Posterior vena cava (tissue), 2 donors: ENCODE data around the gene FPR1. TPM values are rescaled to one million over a fixed set of nuclear protein-coding genes. Genes with fewer than 3 reads are reported as not detected.
A peak's percentile ranks its signal among the peaks of the same experiment; 100 is the strongest.

Experiments used
- DNase-seq: peaks from one replicate; pipeline ENCODE4 v3.0.0-alpha.2; 2020; ENCODE audit warnings: low spot score
- intact Hi-C, 2 donors: fragments of 100-400 bp; cut with DNase I; formaldehyde crosslinking; loops; one replicate each; pipeline versions ENCODE4 v1.14.1 to v1.14.2; 2022 to 2023
- long read RNA-seq, 2 donors: library from polyadenylated mRNA; unstranded; transcript quantifications; one replicate each; pipeline ENCODE4 v2.0.0, GENCODE V29; 2020 to 2021
- total RNA-seq, 2 donors: library from RNA; stranded (reverse); fragmentation: NEBNext Ultra II Directional; extraction: Animal tissue kit (Norgen Biotek cat#: 25700); gene quantifications; one replicate each; pipeline ENCODE4 v1.2.1, GENCODE V29; 2021
- donor health status: DM: yes; HTN: yes; CAD: no.
- donor health status: DM: yes; HTN: yes; CAD: no.

The FPR1 gene, protein sequence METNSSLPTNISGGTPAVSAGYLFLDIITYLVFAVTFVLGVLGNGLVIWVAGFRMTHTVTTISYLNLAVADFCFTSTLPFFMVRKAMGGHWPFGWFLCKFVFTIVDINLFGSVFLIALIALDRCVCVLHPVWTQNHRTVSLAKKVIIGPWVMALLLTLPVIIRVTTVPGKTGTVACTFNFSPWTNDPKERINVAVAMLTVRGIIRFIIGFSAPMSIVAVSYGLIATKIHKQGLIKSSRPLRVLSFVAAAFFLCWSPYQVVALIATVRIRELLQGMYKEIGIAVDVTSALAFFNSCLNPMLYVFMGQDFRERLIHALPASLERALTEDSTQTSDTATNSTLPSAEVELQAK
- 10 to 100 TPM; 24.0 to 38.3 TPM for total RNA-seq
- long read RNA-seq, donor 1, transcript FPR1-201 (2 exons, 1,930 nt), result major isoform, 5 of 7 reads
- long read RNA-seq, donor 1, partial matches to known transcripts, result 0 of 7 reads
- long read RNA-seq, donor 1, other reads (novel, unspliced or antisense), result 2 of 7 reads
- long read RNA-seq, donor 2, transcript FPR1-201 (2 exons, 1,930 nt), result major isoform, 15 of 19 reads
- long read RNA-seq, donor 2, partial matches to known transcripts, result 0 of 19 reads
- long read RNA-seq, donor 2, other reads (novel, unspliced or antisense), result 3 of 19 reads

DNA sequence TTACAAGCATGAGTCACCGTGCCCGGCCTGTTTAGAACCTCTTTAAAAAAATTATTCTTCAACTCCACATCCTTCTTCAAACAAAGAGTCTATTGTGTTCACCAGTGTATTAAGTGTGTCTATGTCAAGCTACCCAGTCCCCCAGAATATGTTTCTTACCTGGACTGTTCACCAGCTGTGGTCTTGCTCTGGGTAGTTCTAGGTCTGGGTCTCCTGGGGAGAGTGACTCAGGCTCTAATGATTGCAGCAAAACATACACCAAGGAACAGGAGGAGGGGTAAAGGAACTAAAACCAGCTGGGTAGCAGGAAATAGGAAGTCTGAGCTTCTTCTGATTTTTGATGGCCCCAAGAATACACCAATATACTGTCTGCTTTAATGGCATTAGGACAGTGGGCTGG lies at the start of gene FPR1:
TSS of gene FPR1 (minus strand) at position 224 of the 400 bp plus-strand sequence. CDS start 4,884 bp downstream, outside the sequence.
- intact Hi-C loops, result no loop called here
- no peak for DNase-seq

DNA sequence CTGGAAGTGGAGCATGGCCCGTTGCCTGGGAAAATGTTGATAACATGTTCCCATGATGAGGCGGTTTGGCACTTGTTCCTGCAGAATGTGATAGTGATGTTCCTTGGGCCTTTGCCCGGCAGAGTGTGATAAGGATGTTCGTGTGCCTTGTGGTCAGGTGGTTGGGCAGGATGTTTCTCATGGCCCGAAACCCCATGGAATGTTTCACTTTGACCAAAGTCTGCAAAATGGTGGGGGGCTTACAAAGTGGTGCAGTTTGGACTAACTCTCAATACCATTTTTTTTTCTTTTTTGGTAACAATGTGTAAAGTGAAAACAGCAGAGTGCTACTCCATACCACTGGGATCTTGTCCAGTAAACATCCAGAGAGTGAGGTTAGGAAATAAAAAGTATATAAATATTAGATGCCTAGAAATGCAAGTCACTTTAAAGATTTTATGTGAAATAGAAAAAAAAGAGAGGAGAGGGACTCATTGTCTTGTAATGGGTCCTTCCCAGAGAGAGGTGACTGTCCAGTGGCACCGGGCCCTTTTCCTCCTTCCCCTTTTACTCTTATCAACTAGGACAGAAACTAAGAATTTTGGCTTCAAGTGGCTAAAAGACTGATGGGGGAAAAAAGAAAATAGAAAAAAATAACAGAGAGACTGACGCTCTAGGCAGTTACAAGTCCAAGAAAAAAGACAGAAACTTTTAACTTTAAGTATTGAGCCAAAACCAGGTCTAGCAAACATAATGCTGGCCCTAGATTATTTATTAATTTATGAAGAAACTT lies 49.0 kb upstream of the FPR1 start:
- intact Hi-C loops, result no loop called here
- peak; percentile 89 for DNase-seq

DNA sequence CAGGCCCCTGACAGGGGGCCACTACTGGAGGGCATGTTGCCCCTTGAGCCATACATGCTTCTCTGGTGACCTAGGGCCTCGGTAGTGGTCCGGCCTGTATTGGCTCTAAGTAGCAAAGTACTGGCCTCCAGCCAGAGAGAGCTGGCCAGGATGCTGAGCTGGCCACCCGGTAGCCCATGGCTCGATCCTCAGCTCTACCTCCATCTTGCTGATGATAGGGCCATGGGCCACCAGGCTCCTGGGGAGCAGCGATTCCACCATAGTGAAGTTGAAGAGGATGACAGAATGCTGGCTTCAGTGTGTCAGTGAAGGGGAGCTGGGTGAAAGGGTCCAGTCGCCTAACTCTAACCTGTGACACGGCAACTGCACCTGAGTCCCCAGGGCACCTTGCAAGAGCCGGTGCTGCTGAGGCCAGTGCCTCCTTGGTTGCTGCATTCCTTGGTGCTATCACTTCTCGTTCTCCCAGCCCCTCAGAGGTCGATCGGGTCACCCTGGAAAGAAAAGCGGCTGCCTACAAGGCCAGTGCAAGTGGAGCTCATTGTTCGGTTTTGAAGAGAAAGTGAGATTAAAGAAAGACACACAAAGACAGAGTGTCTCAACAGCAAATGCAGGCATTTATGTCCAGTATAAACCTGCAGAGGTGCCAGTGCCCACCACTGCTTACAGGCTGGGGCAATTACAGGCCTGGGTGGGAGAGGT lies 48.2 kb upstream of the FPR1 start:
- intact Hi-C loops, result no loop called here
- DNase-seq, result peak; percentile 82

DNA sequence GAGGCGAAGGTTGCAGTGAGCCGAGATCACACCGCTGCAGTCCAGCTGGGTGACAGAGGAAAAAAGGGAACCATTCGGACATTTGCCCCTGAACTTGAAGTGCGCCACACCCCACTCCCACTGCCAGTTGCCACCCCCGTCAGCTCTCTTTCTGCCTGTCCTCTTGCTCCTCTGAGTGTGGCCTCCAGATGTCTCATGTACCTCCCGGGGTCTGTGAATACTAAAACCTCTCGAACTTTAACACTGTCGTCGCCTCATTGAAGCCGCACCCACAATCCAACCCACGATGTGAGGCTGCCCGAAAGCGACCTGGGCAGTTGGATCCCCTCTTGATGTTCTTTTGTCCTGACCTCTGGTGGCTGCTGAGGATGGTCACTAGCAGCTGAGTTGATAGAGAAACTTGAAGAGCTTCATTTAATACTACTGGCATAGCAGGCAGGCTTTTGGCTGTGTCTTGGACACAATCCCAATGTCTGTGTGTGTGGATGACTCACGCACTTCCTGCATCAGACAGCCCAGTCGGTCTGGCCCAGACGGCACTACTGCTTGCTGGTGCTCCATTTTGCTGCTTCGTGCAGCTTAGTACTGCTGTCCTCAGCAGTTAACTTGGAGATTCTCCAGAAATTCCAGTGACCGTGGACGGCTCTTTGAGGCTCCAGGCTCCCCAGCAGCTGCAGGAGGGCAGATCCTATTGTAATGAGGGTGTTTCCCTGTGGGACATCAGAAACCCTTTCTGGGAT lies 47.5 kb upstream of the FPR1 start:
- peak; percentile 96 for DNase-seq
- intact Hi-C loops, result no loop called here

DNA sequence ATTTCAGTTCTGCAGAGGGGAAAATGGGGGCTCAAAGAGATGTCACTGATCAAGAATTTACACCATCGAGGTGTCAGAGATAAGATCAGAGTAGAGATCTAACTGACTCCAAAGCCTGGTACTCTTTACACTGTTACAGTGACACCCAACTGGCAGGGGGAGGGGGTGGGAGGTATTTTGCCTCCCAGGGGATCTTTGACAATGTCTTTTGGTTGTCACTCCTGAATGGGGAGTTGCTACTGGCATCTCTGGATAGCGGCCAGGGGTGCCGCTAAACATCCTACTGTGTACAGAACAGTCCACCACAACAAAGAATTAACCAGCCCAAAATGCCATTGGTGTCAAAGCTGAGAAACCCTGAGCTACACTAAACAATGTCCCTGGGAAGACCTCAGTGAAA lies 46.4 kb upstream of the FPR1 start:
- intact Hi-C loops, result no loop called here
- no peak for DNase-seq

DNA sequence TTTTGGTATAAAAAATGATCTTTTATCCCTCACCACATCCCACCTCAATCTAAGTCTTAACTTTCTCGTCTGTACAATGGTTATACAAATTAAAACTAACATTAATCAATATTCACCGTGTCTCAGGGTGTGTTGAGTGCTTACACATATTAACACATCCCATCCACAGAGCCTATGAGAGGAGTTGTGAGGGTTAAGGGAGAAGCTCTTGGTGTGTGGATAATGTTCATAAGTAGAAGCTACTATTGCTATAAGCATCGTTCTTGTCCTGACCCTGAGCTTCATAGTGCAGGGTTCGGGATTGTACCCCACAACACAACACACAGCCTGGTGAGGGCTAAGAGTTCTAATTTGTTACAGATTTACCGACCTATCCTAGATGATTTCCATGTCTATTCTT lies 45.8 kb upstream of the FPR1 start:
- no peak for DNase-seq
- intact Hi-C loops, result no loop called here

DNA sequence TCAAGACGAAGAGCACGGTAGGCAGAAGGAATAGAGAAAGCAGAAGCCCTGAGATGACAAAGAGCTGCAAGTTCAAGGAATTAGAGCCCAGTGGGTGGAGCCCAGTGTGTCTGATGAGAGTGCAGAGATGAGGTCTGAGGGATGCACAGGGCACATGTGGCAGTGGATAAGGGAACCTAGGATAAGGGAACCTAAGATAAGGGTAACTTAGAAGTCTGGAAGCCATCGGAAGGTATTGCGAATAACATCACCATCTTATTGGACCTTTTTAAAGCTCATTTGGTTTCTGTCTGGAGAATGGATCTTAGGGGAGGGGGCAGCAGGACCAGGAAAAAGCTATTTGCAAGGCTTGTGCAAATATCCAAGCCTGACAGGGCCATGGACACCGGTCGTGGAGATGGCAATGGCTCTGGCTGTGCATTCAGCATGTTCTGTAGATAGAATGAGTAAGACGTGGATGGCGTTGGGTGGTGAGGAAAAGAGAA lies 44.6 kb upstream of the FPR1 start:
- intact Hi-C loops, result no loop called here
- DNase-seq, result no peak

DNA sequence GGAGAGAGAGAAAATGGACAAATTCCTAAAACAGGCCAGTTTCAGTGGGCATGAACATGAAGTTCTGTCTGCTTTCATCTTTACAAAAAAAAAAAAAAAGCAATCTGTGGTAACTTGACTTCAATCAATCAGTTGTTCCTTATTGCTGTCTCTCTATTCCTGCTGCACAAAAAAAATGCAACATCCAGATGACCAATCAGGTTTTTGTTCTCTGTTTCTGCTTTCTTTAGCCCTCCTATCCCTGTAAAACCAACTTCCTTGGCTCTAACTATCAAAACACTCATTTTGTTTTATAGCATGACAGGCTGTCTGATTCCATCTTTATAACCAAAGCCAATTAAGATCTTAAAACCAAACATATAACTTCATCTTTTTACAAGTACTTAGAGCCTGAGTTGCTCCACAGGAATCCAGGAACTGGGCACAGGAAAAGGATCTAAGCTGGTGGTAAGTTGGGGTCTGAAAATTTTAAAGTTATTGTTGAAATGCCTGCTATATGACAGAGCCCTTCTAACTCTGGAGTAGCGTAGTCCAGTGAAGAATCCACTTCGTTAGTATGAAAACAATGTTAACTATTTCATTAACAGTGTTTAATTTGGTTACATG lies 43.3 kb upstream of the FPR1 start, which contains the start of gene FPR3:
TSS of gene FPR3 (plus strand) at position 273 of the 606 bp plus-strand sequence. CDS start 28,592 bp downstream, outside the sequence.
- no peak for DNase-seq
- intact Hi-C loops, result no loop called here

DNA sequence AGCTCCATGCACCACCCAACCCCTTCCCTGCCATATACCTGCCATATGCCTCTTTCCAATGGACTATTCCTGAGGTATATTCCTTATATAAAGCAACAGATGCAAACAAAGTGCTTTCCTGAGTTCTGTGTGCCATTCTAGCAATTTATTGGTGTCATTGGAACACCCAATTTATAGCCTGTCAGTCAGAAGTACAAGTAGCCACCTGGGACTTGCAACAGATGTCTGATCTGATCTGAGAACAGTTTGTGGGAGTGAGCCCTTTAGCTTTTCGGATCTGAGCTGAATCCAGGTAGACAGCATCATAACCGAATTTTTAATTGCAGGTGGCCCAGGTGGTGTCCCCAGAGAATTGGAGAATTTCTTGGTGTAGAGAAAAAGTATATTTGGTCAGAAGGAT lies 42.3 kb upstream of the FPR1 start:
- DNase-seq, result no peak
- intact Hi-C loops, result no loop called here

DNA sequence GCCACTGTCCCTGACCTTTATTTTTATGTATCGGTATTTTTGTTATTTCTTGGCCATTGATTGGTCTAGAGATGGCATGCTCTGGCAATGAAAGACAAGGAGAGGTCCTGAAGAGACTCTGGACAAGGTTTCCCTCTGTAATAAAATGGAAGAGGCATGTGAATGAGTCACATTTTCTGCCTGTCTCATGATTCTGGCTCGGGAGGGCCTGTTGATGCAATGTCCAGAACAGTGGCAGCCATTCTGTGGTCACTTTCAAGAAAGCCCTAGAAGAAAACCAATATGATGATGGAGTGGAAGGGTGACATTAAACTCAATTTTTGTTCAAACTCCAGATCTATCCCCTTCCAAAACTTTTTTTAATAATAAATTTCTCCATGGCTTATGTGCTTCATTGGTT lies 41.3 kb upstream of the FPR1 start:
- intact Hi-C loops, result no loop called here
- DNase-seq, result no peak

DNA sequence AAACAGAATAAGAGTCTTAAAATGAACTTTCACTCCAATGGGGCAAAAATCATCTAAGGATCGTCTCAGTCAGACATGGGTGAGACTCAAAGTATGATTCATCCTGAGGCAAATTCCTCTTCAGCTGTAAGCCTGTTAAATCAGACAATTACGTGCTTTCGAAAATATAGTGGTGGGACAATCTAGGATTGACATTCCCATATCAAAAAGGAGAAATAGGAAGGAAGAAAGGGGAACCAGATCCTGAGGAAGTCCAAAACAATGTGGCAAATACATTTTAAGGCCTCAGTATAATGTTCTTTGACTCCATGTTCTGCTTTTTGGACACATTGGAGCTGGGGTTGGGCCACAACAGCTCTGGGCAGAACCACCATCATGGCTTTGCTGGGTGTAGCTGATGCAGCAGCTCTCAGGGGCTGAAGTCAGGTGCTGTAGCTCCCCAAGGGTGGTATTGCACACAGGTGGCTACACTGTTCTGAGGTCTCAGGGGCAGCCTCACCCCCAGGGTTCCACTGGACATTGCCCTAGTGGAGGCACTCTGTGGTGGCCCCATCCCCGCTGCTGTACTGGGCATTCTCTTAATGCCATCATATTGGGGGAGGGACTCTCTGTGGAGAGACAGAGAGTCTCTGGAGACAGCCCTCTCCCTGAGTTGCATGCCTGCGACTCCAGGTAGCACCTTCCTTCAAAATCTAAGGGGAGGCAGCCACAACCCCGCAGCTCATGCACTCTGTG lies 37.5 kb upstream of the FPR1 start:
- intact Hi-C loops, result no loop called here
- no peak for DNase-seq

DNA sequence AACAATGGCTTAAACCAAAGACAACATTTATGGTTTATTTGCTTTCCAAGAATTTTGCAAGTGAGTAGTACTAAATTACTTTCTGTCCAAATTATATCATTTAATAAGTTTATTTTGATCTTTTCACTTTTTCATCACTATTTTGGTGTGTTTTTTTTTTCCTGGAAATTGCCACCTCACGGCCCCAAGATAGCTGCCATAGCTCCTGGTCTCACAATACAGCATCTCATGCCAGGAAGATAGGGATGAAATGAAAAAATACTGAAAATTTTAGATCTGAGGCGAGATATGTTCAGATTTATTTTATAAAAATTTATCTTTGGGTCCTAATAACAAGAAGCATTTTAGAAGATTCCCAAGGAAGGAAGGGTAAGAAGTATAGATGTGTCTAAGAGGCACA lies 36.4 kb upstream of the FPR1 start:
- intact Hi-C loops, result no loop called here
- DNase-seq, result no peak

DNA sequence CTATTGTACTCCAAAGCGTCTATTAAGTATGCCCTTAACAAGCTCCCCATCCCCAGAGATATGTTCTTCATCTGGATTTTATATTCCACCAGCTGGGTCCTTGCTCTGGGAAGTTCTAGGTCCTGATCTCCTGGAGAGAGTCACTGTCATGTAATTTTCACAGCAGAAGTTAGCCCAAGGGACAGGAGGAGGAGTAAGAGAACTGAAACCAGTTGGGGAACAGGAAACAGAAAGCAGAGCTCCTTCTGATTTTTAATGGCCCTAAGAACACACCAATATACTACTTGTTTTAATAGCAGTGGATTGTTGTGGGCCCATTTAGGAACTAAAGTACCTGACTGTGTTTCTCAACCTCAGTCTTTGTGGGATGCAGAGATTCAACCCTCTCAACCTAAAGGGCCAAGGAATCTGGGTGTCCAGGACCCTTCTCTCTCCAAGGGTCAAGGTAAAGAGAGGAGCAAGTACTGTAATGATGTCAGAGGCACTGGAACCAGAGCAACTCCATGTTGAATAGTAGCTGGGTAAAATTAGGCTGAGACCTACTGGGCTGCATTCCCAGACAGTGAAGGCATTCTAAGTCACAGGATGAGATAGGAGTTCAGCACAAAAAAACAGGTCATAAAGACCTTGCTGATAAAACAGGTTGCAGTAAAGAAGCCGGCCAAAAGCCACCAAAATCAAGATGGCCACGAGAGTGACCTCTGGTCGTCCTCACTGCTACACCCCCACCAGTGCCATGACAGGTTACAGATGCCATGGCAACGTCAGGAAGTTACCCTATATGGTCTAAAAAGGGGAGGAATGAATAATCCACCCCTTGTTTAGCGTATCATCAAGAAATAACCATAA lies 35.2 kb upstream of the FPR1 start:
- DNase-seq, result no peak
- intact Hi-C loops, result no loop called here

DNA sequence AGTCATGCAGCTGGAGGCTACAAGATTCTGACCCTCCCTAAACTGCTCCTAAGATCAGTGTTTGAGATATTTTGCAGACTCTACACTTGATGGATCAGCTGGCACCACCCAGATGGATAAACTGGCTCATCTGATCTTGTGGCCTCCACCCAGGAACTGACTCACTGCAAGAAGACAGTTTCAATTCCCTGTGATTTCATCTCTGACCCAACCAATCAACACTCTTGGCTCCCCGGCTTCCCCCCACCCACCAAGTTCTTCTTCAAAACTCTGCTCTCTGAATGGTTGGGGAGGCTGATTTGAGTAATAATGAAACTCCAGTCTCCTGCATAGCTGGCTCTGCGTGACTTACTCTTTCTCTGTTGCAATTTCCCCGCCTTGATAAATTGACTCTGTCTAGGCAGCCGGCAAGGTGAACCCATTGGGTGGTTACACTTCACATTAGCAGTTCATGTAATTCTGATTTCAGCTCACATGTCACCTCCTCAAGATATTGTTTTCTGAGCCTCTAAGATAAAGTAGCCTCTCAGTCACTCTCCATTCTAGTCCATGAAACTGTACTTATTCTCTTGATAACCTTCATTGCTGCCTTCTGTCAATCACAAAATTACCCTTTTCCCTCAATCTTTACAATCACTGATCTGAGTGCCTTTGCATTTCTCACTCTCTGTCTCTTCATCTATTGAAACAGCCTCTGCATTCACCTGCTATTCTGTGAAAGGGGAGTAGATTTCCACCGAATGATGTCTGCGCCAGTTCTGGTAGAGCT lies 33.4 kb upstream of the FPR1 start:
- intact Hi-C loops, result no loop called here
- DNase-seq, result peak; percentile 87

DNA sequence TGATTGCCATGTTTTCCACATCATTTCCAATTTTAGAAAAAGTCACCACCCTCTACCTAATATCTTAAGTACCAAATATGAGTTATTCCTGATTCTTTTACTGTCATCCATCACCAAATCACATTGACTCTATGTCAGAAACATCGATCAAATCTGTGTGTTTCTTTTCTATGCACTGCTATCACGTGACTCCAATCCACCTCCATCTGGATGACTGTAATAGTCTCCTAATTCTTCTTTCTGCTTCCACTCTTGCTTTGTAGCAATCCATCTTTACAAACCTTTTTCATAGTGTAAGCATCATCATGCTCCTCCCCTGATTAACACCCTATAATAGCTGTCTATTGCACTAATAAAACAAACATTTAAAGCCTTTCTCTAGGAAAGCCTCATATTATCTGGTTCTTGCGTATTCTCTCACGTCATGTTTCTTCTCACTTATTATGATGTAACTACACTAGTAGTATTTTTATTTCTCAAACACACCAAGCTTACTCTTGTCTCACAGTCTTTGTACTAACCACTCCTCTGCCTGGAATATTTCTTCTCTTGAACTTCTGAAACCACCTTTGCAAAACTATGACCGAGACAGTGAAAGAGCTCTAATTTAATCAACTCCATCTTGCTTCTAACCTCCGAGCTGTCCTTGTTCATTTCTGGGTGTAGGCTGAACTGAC lies 32.6 kb upstream of the FPR1 start:
- intact Hi-C loops, result no loop called here
- DNase-seq, result no peak

DNA sequence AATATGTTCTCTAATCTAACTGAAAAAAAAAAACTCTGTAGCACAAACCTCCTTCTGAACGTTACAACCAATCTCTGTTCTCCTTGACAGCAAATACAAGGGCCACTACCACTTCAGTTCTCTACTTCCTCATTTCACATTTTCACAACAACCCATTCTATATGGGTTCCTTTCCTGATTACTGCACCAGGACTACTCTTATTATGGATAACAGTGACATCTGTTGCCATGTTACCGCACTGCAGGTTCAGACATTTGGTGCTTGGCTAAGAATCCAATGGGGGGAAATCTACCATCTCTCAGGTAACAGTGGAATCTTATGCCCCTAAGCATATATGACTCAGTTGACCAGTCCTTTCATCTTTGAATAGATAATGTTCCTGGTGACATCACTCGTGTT lies 31.7 kb upstream of the FPR1 start:
- intact Hi-C loops, result no loop called here
- no peak for DNase-seq
